Stimulated activated CD8-positive, alpha-beta memory T cell treated with anti-CD3 and anti-CD28 coated beads, Interleukin-4, amount 100 ng/mL, for 1 hour (primary cell): ENCODE data around the gene ST6GALNAC5.
"Not testable (repeated sequence)": the region's sequence is repeated elsewhere in the genome, so short reads cannot be mapped to it uniquely, and the experiment has no call there.

Experiments used
- DNase-seq, 2 donors: peaks; one replicate each; pipeline ENCODE4 v3.0.0-alpha.2; 2020; ENCODE audit warnings: low read depth in 2 of 2, low spot score in 1 of 2

Gene ST6GALNAC5

GRCh38 chr1:76933847-76934815, 66.9 kb downstream of the ST6GALNAC5 start:
- no peak for DNase-seq

DNA sequence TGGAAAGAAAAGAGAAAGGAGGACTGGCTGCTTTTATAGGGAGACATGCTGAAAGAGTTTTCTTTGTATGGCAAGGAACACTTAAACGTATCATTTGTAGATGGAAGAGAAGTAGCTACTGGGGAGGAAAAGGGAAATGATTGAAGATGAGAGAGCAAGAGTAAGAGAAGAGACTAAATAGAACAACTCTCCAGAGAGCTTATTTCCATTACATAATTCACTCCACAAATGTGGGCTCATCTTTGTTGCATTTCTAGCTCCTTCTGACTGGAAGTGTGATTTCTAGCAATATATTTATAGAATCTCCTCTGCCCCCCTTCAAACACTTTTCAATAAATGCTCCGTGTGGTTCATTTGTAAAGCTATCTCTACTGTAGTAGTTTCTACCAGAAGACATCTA, 71.0 kb downstream of the ST6GALNAC5 start:
- DNase-seq = no peak

DNA sequence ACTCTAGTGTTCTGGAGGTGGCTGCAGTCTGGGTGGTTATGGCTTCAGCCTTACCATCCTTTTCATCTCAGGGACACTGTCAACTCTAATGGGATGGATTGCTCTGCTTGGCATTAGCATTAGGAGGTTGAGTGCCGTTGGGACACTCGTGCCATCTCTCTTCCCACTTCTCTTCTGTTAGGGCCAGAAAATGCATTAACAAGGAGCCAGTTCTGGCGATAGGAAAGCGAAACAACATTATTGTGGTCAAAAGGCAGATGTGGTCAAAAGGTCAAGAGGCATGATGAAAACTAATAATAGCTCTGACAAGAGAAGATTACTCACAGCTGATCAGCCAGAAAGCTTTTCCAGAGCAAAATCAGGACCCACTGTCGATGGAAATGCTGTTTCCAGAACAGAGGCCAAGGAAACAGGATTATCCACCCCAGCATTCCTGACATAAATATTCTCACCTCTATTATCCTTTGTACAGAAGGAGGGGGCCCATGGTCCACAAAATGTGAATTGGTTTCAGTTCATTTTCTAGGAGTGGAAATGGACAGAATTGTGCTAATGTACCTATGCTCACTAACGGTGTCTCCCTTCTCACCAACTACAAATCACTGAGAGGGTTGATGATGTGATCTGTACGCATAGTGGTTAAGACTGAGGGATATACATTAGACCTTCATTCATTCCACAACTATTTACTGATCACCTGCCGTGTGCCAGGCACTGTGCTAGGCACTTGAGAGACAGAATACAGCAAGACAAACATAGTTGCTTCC, 72.0 kb downstream of the ST6GALNAC5 start:
- no peak for DNase-seq

GRCh38 chr1:76939817-76940216, 72.5 kb downstream of the ST6GALNAC5 start:
- no peak for DNase-seq

- DNase-seq = no peak
These were observed 73.5 kb downstream of the ST6GALNAC5 start for GRCh38 chr1:76940571-76941335.

- no peak for DNase-seq
These were observed 75.3 kb downstream of the ST6GALNAC5 start for GRCh38 chr1:76942549-76942948.

DNA sequence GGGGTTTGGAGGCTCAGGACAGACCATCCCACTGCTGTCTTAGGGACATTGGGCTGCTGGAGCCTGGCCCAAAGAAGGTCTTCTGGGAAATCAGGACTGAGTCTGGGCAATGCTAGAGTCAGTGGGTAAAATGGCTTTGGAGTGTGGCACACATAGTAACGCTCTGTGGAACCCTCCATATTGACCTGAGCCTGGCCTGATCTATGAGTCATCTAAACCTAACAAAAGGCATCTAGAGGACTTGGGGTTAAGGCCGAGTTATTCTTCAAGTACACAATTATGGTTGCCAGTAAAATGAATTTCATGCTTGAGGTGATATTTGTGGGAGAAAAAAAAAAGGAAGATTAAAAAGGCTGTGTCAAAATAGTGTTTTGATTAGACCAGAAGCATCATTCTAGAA, 77.7 kb downstream of the ST6GALNAC5 start:
- DNase-seq = no peak

DNA sequence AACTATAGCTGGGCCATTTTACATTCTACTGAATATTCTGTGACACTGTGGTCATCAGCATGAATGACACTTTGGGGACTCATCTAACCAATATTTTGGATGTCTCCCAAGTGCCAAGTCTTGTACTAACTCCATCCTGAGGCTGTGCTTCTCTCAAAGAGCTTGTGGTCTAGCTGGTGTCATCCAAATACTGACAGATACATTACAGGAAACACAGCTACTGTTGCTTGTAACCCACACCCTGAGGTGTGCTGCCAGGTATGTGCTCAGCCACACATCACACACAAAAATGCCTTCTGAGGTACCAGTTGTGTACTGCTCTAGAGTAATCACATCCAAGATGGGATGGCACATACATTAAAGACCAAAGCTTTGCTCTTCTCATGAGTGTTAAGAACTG, 81.6 kb downstream of the ST6GALNAC5 start:
- no peak for DNase-seq

DNA sequence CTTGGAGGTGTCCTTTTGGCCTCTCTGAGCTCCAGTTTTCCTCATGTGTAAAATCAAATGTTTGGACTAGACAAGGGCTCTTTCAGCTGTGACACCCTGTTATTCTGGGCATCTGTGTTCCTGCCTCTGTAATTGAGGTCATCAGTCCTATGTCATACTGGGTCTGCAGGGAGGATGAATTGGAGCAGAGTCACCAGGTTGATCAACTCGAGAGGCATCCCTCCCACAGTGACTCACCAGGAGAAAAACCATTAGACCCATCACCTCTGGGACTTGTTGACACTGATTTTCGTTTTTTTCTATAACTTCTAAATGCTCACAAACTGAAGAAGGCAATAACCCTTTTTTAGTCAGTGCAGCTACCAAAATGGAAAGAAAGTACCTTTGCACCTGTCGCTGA, 82.2 kb downstream of the ST6GALNAC5 start:
- DNase-seq = no peak

- no peak for DNase-seq
These were observed 83.0 kb downstream of the ST6GALNAC5 start for GRCh38 chr1:76950306-76950705.

DNA sequence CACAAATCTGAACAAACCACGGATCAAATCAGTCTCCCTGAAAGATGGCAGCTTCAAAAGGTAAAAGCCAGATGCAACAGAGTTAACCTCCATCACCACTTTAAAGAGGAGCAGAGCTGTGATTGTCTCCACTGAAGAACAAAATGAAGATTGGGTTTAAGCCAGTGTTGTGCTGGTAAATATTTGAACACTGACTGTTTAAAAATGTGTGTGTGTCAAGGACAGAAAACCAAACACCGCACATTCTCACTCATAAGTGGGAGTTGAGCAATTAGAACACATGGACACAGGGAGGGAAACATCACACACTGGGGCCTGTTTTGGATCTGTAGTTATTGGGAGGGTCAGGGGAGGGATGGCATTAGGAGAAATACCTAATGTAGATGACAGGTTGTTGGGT, 83.9 kb downstream of the ST6GALNAC5 start:
- DNase-seq = no peak

GRCh38 chr1:76955652-76956051, 88.4 kb downstream of the ST6GALNAC5 start:
- no peak for DNase-seq

DNA sequence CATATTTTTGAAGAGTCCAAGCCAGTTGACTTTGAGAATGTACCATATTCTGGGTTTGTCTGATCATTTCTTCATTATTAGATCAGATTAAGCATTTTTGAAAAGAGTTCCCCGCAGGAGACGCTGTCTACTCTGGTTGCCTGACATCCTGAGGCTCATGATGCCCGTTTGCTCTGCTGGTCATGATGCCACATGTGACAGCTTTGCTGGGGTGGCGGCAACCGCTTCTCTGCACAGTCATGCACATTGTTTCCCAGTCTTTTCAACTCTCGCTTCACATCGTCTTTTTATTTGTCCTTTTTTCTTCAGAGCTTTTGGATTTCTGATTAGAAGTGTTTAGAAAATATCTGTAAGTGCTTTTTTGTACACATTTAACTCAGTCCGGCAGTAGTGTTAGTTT, 90.7 kb downstream of the ST6GALNAC5 start:
- DNase-seq = no peak

DNA sequence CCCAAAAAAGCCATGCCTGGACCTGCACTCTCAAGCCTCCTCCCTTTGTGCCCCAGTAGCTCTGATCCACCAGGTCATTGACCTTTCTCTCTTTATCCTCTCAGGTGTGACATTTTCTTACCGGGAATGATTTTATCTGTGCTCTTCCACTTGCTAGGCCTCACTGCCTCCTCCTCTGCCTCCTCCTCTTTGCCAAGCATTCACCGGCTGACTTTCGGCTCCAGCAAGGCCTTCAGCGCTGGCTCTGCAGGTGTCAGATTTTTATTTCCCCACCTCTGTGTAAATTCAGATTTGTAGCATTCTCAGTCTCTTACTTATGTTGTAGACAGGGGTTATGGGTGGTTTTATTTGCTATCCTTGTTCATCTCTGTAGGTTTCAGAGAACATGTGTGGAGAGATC, 91.5 kb downstream of the ST6GALNAC5 start:
- no peak for DNase-seq

- DNase-seq = no peak
These were observed 92.3 kb downstream of the ST6GALNAC5 start for GRCh38 chr1:76959556-76959955.

- no peak for DNase-seq
These were observed 94.0 kb downstream of the ST6GALNAC5 start for GRCh38 chr1:76961181-76961819.

DNA sequence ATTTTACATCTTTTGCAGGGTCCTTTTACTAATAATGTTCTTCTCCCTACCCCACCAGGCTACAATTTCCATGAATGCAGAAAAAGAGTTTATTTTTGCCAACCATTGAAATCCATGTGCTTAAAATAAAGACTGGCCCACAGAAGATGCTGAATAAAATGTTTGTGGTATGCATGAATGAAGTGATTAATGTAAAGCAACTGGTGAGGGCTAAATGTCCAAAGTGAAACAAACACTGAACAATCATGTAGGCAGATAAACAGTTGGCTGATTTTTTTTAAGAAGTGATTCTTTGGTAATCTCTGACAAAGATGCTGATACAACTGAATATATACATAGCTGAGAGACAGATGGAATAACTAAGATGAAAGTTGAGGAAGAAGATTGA, 94.5 kb downstream of the ST6GALNAC5 start:
- DNase-seq = no peak

- not testable (repeated sequence) for DNase-seq
These were observed 114.0 kb downstream of the ST6GALNAC5 start for GRCh38 chr1:76981267-76981666.

- no peak for DNase-seq
These were observed 122.7 kb downstream of the ST6GALNAC5 start for GRCh38 chr1:76989976-76990375.

DNA sequence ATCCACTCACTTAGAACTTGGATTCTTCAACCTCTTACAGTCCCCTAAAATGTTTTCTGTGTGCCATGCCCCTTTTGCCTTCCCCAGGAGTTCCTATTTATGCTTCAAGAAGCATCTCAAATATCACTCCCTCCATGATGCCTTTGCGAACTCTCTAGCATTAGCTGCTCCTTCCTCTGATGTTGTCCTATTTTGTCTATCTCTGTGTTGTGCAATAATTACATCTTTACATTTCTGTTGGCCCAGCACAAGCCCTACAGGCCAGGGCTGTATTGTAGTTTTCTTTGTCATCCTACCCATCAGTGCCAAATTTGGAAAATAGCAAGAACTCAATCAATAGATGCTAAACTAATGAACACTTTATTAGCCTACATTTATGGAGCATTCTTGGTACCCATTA, 125.8 kb downstream of the ST6GALNAC5 start:
- no peak for DNase-seq
